Endodermal cell (in vitro differentiated cells): Measurements from ENCODE around the gene SRR. TPM values are rescaled to one million over a fixed set of nuclear protein-coding genes. Genes with fewer than 3 reads are reported as not detected.

Source experiments
- DNase-seq: peaks from one replicate; pipeline ENCODE4 v3.0.0-alpha.2; 2017
- H3K27ac ChIP-seq: 2 replicates; pipeline ENCODE4 v1.5.1; 2013; ENCODE audit warnings: mild to moderate bottlenecking, low read depth, low read length, moderate library complexity
- H3K27me3 ChIP-seq: 2 replicates; pipeline ENCODE4 v1.6.1; 2013; ENCODE audit warnings: mild to moderate bottlenecking, low read length, moderate library complexity; ENCODE audit not compliant: insufficient read depth, control insufficient read depth, poor library complexity, severe bottlenecking
- H3K36me3 ChIP-seq: 2 replicates; pipeline ENCODE4 v1.7.0; 2013; ENCODE audit warnings: mild to moderate bottlenecking, low read length, moderate library complexity; ENCODE audit not compliant: control insufficient read depth, insufficient read depth
- H3K4me1 ChIP-seq: one replicate; pipeline ENCODE4 v1.7.0; 2013; ENCODE audit warnings: low read length; ENCODE audit not compliant: control insufficient read depth, insufficient read depth
- H3K4me3 ChIP-seq: 2 replicates; pipeline ENCODE4 v1.5.1; 2013; ENCODE audit warnings: mild to moderate bottlenecking, low read length, moderate library complexity
- H3K9ac ChIP-seq: 2 replicates; pipeline ENCODE4 v1.6.1; 2013; ENCODE audit warnings: mild to moderate bottlenecking, low read length, moderate library complexity; ENCODE audit not compliant: poor library complexity, severe bottlenecking; ENCODE audit errors: extremely low read depth
- H3K9me3 ChIP-seq: 2 replicates; pipeline ENCODE4 v1.6.1; 2013; ENCODE audit warnings: mild to moderate bottlenecking, low read length, moderate library complexity; ENCODE audit not compliant: control insufficient read depth
- H3K27ac Mint-ChIP-seq: 2 replicates; pipeline ENCODE4 v1.8.0; 2020; ENCODE audit warnings: mixed read lengths
- H3K27me3 Mint-ChIP-seq: 2 replicates; pipeline ENCODE4 v1.8.0; 2021; ENCODE audit warnings: mild to moderate bottlenecking, mixed read lengths; ENCODE audit not compliant: insufficient read depth
- H3K36me3 Mint-ChIP-seq: 2 replicates; pipeline ENCODE4 v1.8.0; 2020; ENCODE audit warnings: low read depth, mixed read lengths
- H3K4me1 Mint-ChIP-seq: 2 replicates; pipeline ENCODE4 v1.8.0; 2020; ENCODE audit warnings: mixed read lengths
- H3K4me3 Mint-ChIP-seq: 2 replicates; pipeline ENCODE4 v1.8.0; 2020; ENCODE audit warnings: mild to moderate bottlenecking, moderate library complexity, mixed read lengths
- H3K9me3 Mint-ChIP-seq: 2 replicates; pipeline ENCODE4 v1.8.0; 2020; ENCODE audit warnings: mild to moderate bottlenecking, mixed read lengths
- WGBS, 2 experiments: methylation state at CpG; one replicate each; pipeline versions ENCODE4 v1.1.5 to v1.1.7; 2013; ENCODE audit warnings: missing lambda C conversion rate in 2 of 2, mixed read lengths in 1 of 2; ENCODE audit not compliant: insufficient coverage in 1 of 2, insufficient read length in 1 of 2; 5-methylcytosine and 5-hydroxymethylcytosine counted together
- total RNA-seq, 2 donors: library from RNA; stranded (reverse); fragmentation: NEBNext Ultra II Directional in 1 of 2; extraction: Animal tissue kit (Norgen Biotek cat#: 25700) in 1 of 2; gene quantifications; 2 replicates in 1 of 2; 3 replicates in 1 of 2; pipeline ENCODE4 v1.2.1, GENCODE V29; 2021
- TF ChIP-seq, protein P1 (sequence below): fragments of 200-600 bp; sonication (generic); conservative IDR thresholded peaks from 2 replicates; pipeline ENCODE4 v1.5.0; 2021; ENCODE audit warnings: antibody characterized with exemption, mild to moderate bottlenecking

Gene SRR
- total RNA-seq, 2 donors from 2014 or later = 10.2 to 38.0 TPM

DNA sequence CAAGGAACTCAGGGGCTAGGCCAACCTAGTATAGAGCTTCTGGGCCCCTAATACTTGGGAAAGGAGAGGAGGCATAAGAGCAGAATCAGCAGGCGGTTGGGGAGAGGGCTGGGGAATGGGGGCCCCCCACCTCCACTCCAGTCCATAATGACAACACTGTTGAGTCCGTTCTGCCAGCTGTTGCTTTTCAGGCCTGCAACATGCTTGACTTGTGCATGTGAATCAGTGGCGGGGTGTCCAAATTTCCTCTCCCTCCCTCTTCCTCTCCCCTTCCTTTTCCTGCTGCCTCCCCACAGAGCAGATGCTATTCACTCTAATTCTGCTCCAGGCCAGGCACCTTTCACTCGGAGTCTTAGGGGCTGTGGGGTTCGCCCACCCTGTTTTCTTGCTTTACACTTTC lies 65.3 kb downstream of the SRR start:
- no peak overlapping the region for H3K27ac Mint-ChIP-seq
- peaks cover 17% of the 10 kb centered on the region for H3K36me3 ChIP-seq
- H3K27ac ChIP-seq = no peak overlapping the region
- H3K9me3 ChIP-seq = no peaks in the 10 kb centered on the region
- H3K27me3 ChIP-seq = no peaks in the 10 kb centered on the region
- no peaks in the 10 kb centered on the region for H3K4me1 ChIP-seq
- peaks cover 1% of the 10 kb centered on the region for H3K4me1 Mint-ChIP-seq
- TF ChIP-seq, protein P1, sequence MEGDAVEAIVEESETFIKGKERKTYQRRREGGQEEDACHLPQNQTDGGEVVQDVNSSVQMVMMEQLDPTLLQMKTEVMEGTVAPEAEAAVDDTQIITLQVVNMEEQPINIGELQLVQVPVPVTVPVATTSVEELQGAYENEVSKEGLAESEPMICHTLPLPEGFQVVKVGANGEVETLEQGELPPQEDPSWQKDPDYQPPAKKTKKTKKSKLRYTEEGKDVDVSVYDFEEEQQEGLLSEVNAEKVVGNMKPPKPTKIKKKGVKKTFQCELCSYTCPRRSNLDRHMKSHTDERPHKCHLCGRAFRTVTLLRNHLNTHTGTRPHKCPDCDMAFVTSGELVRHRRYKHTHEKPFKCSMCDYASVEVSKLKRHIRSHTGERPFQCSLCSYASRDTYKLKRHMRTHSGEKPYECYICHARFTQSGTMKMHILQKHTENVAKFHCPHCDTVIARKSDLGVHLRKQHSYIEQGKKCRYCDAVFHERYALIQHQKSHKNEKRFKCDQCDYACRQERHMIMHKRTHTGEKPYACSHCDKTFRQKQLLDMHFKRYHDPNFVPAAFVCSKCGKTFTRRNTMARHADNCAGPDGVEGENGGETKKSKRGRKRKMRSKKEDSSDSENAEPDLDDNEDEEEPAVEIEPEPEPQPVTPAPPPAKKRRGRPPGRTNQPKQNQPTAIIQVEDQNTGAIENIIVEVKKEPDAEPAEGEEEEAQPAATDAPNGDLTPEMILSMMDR = no peak
- no peaks in the 10 kb centered on the region for H3K27me3 Mint-ChIP-seq
- WGBS, 2 experiments = 84 to 94% methylated on average over 2 to 5 of the region's 5 CpGs
- H3K9ac ChIP-seq = no peak overlapping the region
- peaks cover 6% of the 10 kb centered on the region for H3K36me3 Mint-ChIP-seq
- no peak overlapping the region for H3K4me3 Mint-ChIP-seq
- no peak for DNase-seq
- no peaks in the 10 kb centered on the region for H3K9me3 Mint-ChIP-seq
- no peak overlapping the region for H3K4me3 ChIP-seq

DNA sequence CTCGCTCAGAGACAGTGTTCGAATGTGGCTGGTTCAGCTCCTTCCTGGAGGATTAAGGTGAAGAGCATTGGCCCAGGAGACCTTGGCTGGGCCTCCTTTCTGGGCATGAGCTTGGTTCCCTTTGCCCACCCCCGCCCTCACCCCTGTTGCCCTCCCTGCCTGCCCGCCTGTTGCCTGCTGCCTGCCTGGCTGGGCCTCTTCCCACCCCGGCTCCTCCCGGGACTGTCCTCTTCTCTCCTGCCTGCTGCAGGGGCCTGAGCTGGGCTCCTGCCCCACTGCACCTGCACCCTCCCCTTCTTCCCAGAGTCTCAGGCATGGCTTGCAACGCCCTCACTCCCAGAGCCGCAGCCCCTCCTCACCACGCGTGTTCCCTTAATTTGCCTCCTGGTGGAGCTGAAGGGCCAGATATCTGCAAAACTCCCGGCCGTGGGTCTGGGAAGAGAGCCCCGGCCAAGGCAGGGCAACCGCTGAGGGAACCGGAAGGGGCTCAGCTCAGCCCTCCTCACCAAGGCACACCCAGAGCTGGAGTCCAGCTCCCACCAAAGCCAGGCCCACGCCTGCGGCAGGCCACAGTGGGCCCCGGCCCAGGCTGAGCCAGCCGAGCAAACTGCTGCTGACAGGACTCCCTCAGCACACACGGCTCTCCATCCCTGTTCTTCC lies 65.9 kb downstream of the SRR start:
- peaks cover 11% of the 10 kb centered on the region for H3K36me3 ChIP-seq
- 73 to 74% methylated on average over 7 to 20 of the region's 20 CpGs for WGBS, 2 experiments
- peak; percentile 89 for DNase-seq
- peaks cover 1% of the 10 kb centered on the region for H3K4me1 Mint-ChIP-seq
- no peak overlapping the region for H3K4me3 Mint-ChIP-seq
- H3K27me3 Mint-ChIP-seq = no peaks in the 10 kb centered on the region
- no peaks in the 10 kb centered on the region for H3K27me3 ChIP-seq
- no peaks in the 10 kb centered on the region for H3K4me1 ChIP-seq
- H3K36me3 Mint-ChIP-seq = peaks cover 6% of the 10 kb centered on the region
- no peak overlapping the region for H3K9ac ChIP-seq
- H3K9me3 ChIP-seq = no peaks in the 10 kb centered on the region
- H3K27ac ChIP-seq = no peak overlapping the region
- TF ChIP-seq, protein P1 = peak; percentile 51
- H3K27ac Mint-ChIP-seq = peak overlapping the region; percentile 68
- H3K4me3 ChIP-seq = no peak overlapping the region
- H3K9me3 Mint-ChIP-seq = no peaks in the 10 kb centered on the region

DNA sequence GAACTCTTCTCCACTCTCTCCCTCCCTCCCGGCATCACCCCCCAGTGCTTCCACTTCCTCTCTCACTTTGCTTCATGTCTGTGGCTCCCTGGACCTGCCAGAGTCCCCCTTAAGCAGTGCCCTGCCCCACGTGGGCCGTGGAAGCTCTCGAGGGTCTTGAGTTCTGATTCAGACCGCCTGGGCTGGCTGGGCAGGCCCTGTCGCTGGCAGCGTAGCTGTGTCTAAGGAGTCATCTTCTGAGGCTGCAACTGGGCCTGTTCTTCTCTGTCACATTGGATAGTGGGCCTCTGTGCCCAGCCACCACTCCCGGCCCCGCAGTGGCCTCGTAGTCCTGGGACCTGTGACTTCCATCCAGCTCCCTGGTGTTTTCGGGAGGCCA lies 66.5 kb downstream of the SRR start:
- H3K4me1 Mint-ChIP-seq = peaks cover 1% of the 10 kb centered on the region
- H3K27ac Mint-ChIP-seq = peak overlapping the region; percentile 68
- DNase-seq = no peak
- Histone ChIP-seq H3K27me3 (no peaks in the 10 kb centered on the region), H3K9me3 (no peaks in the 10 kb centered on the region), H3K36me3 (peaks cover 6% of the 10 kb centered on the region), H3K9ac (no peak overlapping the region), H3K27ac (no peak overlapping the region), H3K4me1 (no peaks in the 10 kb centered on the region), H3K4me3 (no peak overlapping the region)
- peaks cover 6% of the 10 kb centered on the region for H3K36me3 Mint-ChIP-seq
- H3K27me3 Mint-ChIP-seq = no peaks in the 10 kb centered on the region
- no peak overlapping the region for H3K4me3 Mint-ChIP-seq
- TF ChIP-seq, protein P1 = no peak
- no peaks in the 10 kb centered on the region for H3K9me3 Mint-ChIP-seq
- WGBS, 2 experiments = 89 to 90% methylated on average over 11 of the region's 11 CpGs
